ENCODE data around the gene MSRB3. TPM values are rescaled to one million over a fixed set of nuclear protein-coding genes. Genes with fewer than 3 reads are reported as not detected.

MSRB3 gene
- total RNA-seq = 10 to 100 TPM; 29.1 to 61.5 (median 50.4) TPM

DNA sequence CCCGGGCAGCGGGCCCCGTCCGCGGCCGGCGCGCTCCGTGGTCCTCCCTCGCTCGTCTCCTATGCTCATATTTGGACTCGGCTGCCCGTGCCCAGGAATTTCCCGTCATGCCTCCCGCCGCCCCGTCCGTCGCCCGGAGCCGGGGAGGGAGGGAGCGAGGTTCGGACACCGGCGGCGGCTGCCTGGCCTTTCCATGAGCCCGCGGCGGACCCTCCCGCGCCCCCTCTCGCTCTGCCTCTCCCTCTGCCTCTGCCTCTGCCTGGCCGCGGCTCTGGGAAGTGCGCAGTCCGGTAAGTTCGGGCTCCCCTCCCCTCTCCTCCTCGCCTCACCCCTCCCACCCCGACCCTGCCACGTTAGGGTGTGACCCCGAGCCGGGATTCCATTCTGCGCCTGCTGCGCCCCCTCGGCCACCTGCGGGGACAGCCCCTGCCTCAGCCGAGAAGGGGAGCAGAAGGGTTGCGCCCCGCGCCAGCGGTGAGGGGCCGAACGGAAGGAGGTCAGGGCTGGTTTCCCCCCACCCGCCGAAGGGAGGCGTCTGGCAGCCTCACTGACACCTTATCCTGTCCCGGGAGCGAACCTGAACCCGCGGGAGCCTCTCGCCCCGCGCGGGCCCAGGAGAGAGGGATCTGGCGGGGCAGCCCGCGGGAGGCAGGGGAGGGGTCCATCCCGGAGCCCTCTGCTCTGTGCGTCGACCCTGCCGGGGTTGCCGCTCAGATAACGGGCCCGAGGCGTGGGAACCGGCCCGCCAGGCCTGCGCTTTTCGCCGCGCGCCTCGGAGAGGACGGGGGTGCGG is at the start of gene MSRB3:
MSRB3 (plus strand) TSS at position 108 of the 793 bp plus-strand sequence. CDS start 29,897 bp downstream, outside the sequence.
- TF ChIP-seq, protein P1, sequence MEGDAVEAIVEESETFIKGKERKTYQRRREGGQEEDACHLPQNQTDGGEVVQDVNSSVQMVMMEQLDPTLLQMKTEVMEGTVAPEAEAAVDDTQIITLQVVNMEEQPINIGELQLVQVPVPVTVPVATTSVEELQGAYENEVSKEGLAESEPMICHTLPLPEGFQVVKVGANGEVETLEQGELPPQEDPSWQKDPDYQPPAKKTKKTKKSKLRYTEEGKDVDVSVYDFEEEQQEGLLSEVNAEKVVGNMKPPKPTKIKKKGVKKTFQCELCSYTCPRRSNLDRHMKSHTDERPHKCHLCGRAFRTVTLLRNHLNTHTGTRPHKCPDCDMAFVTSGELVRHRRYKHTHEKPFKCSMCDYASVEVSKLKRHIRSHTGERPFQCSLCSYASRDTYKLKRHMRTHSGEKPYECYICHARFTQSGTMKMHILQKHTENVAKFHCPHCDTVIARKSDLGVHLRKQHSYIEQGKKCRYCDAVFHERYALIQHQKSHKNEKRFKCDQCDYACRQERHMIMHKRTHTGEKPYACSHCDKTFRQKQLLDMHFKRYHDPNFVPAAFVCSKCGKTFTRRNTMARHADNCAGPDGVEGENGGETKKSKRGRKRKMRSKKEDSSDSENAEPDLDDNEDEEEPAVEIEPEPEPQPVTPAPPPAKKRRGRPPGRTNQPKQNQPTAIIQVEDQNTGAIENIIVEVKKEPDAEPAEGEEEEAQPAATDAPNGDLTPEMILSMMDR (IDR thresholded peaks at IDR 0.05; ENCODE audit: low read depth) = no peak

DNA sequence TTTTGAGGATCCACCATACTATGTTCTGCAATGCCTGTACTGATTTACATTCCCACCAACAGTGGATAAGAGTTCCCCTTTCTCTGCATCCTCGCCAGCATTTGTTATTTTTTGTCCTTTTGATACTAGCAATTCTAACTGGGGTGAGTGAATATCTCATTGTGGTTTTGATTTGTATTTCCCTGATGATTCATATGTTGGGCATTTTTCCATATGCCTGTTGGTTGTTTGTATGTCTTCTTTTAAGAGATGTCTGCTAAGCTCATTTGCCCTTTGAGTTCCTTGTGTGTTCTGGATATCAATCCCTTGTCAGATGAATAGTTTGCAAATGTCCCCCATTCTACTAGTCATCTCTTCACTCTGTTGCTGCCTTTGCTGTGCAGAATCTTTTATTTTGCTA is 49.0 kb upstream of the MSRB3 start:
- TF ChIP-seq, protein P1 (IDR thresholded peaks at IDR 0.05; ENCODE audit: low read depth) = no peak

- TF ChIP-seq, protein P1 (IDR thresholded peaks at IDR 0.05; ENCODE audit: low read depth) = no peak
Measured at GRCh38 chr12:65232476-65233077, 45.9 kb upstream of the MSRB3 start.

- TF ChIP-seq, protein P1 (IDR thresholded peaks at IDR 0.05; ENCODE audit: low read depth) = no peak
Measured at GRCh38 chr12:65237153-65237552, 41.3 kb upstream of the MSRB3 start.

DNA sequence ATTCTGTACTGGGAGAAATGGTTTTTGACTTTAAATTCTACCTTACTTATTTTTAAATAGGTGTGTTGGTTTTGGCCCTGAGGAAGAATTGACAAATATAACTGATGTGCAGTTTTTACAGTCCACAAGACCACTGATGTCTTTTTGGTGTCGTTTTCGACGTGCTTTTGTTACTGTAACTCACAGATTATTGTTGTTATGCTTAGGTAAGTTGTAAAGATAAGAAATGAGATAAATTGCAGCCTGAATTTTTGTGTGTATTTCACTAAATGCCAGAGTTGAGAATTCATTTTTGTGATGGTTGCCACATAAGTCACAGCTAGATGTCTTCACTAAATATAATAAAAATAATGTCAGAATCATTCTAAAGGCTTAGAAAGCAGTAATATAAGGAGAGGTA is 39.9 kb upstream of the MSRB3 start:
- TF ChIP-seq, protein P1 (IDR thresholded peaks at IDR 0.05; ENCODE audit: low read depth) = no peak

DNA sequence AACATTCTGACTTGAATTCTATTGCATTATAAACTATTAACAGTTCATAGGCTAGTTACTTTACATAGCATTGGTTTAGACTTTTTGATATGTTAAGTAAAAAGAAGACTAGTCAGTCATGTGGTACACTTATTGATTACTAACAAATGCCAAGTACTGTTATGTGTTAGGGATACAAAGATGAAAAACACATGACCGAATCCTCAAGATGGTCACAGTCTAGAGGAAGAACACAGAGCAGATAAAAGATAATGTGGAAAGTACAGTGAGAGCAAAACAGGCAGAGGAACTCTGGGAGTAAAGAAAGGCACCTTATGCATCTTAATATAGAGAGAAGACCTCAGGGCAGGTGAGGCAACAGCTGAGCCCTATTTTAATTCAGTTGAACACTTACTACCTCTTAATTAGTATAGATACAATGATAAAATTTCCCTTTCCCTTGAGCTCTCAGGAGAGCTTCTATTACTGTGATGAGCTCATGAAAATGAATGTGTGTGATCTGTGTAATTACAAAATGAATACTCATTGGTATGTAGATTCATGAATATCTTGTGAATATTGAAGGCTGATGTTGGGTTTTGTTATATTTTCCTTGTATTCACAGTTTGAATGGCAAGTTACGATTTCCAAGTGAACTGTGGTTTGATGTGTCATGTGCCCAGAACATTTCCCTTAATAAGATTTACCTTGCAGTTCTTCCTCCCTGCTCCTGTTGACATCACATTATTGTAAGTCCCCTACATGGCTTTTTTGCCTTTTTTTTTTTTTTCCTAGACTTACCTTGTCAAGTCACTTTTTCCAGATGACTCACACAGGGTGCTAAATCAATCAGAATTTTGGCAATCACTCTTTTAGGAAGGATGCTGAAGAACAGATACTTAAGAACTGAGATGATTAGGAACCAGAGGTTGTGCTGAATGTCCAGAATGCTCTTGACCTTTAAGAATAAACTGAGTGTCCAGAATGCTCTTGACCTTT is 29.5 kb upstream of the MSRB3 start:
- TF ChIP-seq, protein P1 (IDR thresholded peaks at IDR 0.05; ENCODE audit: low read depth) = no peak
